HG03196 (cell line): ENCODE data around the gene PNLIPRP2.

Source experiments
- ATAC-seq: cut with Tn5 transposase; IDR thresholded peaks from one replicate; pipeline ENCODE4 v1.9.1; 2021; ENCODE audit not compliant: unreplicated experiment

Gene PNLIPRP2

DNA sequence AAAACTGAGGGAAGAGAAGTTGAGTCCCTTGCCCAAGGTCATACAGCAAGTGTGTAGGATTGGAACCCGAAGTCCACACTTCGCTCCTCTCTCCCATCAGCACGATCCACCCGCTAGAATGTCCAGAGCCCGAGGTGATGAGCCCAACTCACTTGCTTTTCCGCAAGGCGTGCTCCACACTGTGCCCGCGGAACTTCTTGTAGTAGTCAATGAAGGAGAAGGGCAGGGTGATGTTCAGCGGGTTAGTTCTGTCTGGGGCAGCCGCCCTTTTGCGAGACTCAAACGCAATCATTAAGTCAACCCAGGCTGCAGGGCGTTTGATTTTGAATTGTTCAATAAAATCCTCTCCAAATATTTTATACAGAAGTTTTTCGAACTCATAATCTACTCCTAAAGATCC lies 58.6 kb downstream of the PNLIPRP2 start:
- no peak for ATAC-seq

- no peak for ATAC-seq
Observed at GRCh38 chr10:116683166-116683565, 62.4 kb downstream of the PNLIPRP2 start.

- ATAC-seq, result no peak
Observed at GRCh38 chr10:116683821-116684220, 63.1 kb downstream of the PNLIPRP2 start.

DNA sequence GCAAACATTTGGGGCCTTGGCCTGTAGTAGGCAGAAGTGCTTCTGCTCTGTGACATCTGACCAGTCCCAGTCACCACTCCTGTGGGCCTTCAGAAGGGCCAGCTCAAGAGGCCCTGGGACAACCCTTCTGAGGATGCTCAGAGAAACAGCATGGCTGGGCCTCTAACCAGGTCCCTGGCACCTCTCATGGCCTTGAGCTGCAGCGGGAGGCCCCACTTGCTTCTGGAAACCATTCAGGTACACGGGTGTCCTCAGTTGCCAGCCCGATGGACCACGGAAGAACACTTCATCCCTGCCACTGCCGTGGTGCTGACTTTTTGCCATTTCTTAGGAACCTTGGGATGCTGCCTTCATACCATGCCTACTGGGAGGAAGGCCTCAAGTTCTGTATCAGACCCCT lies 64.0 kb downstream of the PNLIPRP2 start:
- ATAC-seq, result no peak

- no peak for ATAC-seq
Observed at GRCh38 chr10:116685807-116686206, 65.1 kb downstream of the PNLIPRP2 start.

DNA sequence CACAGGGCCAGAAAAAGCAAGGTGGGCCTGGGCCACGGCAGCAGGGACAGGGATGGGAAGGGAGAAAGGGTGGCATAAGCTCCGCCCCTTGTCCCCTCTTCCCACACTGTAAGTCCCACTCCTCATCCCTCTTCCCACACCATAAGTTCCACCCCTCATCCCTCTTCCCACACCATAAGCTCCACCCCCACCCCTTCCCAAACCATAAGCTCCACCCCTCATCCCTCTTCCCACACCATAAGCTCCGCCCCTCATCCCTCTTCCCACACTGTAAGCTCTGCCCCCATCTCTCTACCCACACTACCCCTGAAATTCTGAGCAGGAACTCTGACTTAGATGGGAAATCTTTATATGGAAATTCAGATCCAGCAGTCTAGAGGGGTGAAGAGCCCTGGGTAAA lies 65.9 kb downstream of the PNLIPRP2 start:
- no peak for ATAC-seq

DNA sequence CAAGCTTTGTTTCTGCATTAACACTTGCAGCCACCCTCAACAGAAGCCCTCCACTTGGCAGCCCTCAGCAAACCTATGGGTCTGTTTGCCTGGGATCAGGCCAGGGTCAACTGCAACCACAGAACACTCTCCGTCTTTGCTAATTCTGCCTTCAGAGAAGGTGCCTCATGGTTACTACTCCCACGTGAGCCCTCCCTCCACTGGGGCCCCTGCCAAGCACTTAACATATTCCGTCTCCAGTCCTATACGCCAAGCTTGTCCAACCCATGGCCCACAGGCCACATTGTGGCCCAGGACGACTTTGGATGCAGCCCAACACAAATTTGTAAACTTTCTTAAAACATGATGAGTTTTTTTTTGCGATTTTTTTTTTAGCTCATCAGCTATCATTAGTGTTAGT lies 66.9 kb downstream of the PNLIPRP2 start:
- ATAC-seq, result no peak

GRCh38 chr10:116688241-116688711 lies 67.5 kb downstream of the PNLIPRP2 start:
- ATAC-seq, result no peak

DNA sequence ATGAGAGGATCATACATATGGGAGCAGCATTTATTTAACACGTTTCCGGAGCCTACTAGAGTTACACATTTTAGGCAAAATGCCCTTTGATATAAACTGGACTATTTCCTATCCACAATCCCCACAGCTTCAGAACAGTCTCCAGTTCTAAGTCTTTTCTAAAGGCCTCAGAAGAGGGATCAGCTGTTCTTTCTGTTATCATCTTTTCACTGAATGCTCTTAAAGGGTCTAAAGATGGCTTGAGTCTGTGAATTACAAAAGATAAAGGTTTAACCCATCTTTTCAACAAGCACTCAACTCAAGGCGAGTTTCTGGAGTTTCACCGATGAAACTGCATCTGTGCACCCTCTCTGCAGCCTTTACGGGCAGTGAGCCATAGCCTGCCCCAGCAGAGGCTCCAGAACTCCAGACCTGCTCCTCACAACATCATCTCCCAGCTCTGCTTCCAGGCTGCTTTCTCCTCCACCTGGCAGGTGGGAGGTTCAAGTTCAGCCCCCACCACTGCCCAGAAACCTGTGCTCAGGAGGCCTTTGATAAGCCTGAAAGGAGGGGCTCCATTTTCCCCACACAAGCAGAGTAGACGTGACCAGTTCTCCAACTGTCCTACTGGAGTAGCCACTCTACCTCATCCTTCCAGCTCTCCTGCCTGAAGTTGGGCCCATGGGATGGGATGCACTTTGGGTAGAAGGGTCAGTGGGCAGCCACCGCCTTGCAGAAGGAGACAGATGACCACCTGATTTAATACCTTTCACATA lies 68.2 kb downstream of the PNLIPRP2 start:
- no peak for ATAC-seq

DNA sequence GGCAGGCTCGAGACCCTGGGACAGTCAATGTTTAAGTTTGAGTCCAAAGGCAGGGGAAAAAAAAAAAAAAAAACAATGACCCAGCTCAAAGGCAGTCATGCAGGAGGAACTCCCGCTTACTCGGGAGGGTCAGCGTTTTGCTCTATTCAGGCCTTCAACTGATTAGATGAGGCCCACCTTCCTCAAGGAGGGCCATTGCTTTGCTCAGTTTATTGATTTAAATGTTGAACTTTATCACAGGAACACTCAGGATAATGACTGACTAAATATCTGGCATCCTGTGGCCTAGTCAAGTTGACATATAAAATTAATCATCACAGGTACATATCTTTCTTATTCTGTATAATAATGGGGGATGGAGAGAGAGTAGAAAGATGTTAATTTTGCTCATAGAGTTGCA lies 69.0 kb downstream of the PNLIPRP2 start:
- no peak for ATAC-seq

- no peak for ATAC-seq
Observed at GRCh38 chr10:116690356-116691322, 69.9 kb downstream of the PNLIPRP2 start.

GRCh38 chr10:116691635-116692034 lies 70.9 kb downstream of the PNLIPRP2 start:
- no peak for ATAC-seq

- ATAC-seq, result no peak
Observed at GRCh38 chr10:116692225-116692624, 71.5 kb downstream of the PNLIPRP2 start.

DNA sequence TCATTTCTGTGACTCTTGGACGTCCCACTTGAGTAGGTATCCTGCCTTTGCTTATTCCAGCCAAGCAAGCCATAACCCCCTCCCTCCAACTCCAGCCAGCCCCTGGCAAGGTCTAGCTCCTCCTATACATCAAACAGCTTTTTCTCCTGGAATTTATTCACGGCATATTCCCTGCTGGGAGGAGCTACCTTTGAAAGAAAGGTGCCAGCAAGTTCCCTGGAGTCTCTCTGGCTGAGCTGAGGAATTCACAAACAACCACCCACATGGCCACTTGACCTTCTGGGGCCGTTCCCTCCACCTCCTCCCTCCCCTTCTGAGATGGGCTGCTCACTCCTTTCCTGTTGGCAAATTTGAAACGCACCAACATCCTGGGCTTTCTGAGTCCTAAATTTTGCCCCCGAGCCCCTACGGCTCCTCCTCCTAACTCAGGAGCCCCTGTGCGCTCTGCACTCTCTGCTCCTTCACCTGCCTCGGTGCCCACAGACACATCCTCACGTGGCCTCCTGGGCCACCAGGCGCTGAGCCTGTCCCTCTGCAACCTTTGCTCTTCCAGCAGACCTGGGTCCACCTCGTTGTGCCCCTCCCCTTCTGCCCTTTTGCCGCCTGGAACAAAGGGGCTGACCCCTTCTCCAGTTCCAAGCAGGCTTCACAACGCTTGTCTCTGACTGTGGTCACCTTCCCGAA lies 73.6 kb downstream of the PNLIPRP2 start:
- ATAC-seq, result no peak
